ENCODE results near the gene KIF27. TPM values are rescaled to one million over a fixed set of nuclear protein-coding genes. Genes with fewer than 3 reads are reported as not detected.
A peak's percentile ranks its signal among the peaks of the same experiment; 100 is the strongest.
"Not testable (repeated sequence)": the region's sequence is repeated elsewhere in the genome, so short reads cannot be mapped to it uniquely, and the experiment has no call there.

Gene KIF27
- polyA plus RNA-seq, 1 donor from 2014 or later: 1.4 TPM

DNA sequence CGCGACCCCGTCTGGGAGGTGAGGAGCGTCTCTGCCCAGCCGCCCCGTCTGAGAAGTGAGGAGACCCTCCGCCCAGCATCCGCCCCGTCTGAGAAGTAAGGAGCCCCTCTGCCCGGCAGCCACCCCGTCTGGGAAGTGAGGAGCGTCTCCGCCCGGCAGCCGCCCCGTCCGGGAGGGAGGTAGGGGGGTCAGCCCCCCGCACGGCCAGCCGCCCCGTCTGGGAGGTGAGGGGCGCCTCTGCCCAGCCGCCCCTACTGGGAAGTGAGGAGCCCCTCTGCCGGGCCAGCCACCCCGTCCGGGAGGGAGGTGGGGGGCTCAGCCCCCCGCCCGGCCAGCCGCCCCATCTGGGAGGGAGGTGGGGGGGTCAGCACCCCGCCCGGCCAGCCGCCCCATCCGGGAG lies 117.3 kb downstream of the KIF27 start:
- H3K4me3 Mint-ChIP-seq: not testable (repeated sequence)

DNA sequence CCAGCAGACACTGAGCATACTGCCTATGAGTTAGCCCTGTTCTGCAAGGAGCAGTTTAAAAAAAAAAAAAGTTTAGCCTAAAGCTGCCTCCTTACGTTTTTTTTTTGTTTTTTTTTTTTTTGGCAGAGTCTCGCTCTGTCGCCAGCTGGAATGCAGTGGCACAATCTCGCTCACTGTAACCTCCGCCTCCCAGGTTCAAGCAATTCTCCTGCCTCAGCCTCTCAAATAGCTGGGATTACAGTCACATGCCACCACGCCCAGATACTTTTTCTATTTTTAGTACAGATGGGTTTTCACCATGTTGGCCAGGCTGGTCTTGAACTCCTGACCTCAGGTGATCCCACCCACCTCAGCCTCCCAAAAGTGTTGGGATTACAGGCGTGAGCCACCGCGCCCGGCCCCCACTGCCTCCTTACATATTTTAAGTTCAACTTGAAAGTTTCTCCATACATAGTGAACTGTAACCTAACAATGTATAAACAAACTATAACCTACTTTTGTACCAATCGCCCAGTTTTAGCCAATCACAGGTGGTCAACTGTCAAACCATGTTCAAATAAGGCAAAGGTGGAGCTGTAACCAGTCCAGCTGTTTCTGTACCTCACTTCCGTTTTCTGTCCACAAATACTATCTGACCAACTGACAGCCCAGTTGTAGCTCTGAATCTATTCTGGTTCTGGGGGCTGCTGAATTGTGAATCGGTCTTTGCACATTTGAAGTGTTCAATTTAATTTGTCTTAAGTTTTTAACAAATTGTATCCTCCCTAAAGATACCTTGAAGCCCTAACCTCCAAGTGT lies 120.8 kb downstream of the KIF27 start:
- Mint-ChIP-seq H3K4me1 (peaks cover 0 to 2% (median 0%) of the 10 kb centered on the region in 3 donors), H3K36me3 (peaks cover 9% of the 10 kb centered on the region), H3K4me3 (no peak overlapping the region), H3K27ac (peak overlapping the region in 1 of 3 donors; percentile 78), H3K27me3 (no peaks in the 10 kb centered on the region), H3K9me3 (no peaks in the 10 kb centered on the region)

More for the DNA sequence above, 117.3 kb downstream of the KIF27 start:
- H3K9me3 Mint-ChIP-seq, H3K27ac Mint-ChIP-seq, H3K36me3 Mint-ChIP-seq, H3K27me3 Mint-ChIP-seq, H3K4me1 Mint-ChIP-seq: not testable (repeated sequence)

DNA sequence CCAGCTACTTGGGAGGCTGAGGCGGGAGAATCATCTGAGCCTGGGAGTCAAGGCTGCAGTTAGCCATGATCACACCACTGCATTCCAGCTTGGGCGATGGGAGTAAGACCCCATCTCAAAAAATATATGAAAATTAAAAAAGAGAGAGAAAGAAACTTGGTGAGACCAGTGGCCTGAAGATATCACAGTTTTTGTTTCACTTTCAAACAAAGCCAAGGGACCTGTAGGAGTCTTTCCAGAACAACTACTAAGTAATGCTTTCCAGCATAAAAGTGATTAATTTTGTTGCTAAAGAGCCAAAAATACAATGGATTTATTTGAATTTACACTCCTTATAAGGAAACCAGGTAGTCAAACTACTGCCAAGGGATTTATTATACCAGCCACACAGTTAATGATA lies 127.2 kb downstream of the KIF27 start:
- H3K4me1 Mint-ChIP-seq: peaks cover 0 to 1% (median 0%) of the 10 kb centered on the region in 3 donors
- H3K27ac Mint-ChIP-seq: peak overlapping the region in 2 of 3 donors; percentile 30 to 34
- H3K27me3 Mint-ChIP-seq: no peaks in the 10 kb centered on the region
- no peak overlapping the region for H3K4me3 Mint-ChIP-seq
- H3K9me3 Mint-ChIP-seq: no peaks in the 10 kb centered on the region
- H3K36me3 Mint-ChIP-seq: peaks cover 7% of the 10 kb centered on the region

DNA sequence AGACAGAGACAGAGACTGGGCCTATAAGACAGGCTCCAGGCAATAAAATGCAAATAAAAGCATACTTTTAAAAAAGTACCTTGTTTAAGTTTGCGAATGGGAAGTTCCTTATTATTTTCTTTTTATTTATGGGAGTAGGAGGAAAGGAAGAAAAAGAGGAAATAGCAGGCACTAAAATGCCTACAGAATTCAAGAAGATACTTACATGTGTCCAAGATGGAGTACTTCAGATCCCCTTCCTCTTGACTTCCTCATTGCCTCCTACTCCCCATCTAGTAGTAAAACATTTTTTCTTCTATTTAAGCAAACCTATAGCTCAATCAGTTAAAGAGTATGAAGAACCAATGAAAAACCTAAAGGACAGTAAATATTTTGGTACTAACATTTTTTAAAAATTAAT lies 128.5 kb downstream of the KIF27 start:
- Mint-ChIP-seq H3K4me3 (no peak overlapping the region), H3K9me3 (no peaks in the 10 kb centered on the region), H3K27me3 (no peaks in the 10 kb centered on the region), H3K4me1 (peaks cover 0 to 1% (median 0%) of the 10 kb centered on the region in 3 donors), H3K27ac (no peak overlapping the region), H3K36me3 (peaks cover 7% of the 10 kb centered on the region)

Other genes starting within 250 kb of the KIF27 start
- 76.6 TPM for gene UBQLN1, start 213.5 kb downstream of the KIF27 start, polyA plus RNA-seq
- gene GKAP1, start 103.7 kb downstream of the KIF27 start, polyA plus RNA-seq: 8.6 TPM
- gene HNRNPK, start 58.8 kb upstream of the KIF27 start, polyA plus RNA-seq: 763 TPM
- gene RMI1, start 59.4 kb upstream of the KIF27 start, polyA plus RNA-seq: 5.4 TPM